AG04450 (cell line): ENCODE results near the gene NES. TPM values are rescaled to one million over a fixed set of nuclear protein-coding genes. Genes with fewer than 3 reads are reported as not detected.
A peak's percentile ranks its signal among the peaks of the same experiment; 100 is the strongest.
"Not testable (repeated sequence)": the region's sequence is repeated elsewhere in the genome, so short reads cannot be mapped to it uniquely, and the experiment has no call there.

Experiments used
- CTCF ChIA-PET: fragments of 300-600, 350-600 bp; formaldehyde crosslinking; extraction: SDS; loops from one replicate; lab custom pipeline; 2022; ENCODE audit warnings: antibody characterized with exemption, inconsistent platforms; lab: Charles Lee
- POLR2A ChIA-PET: fragments of 350-600 bp; formaldehyde crosslinking; extraction: SDS; loops from one replicate; lab custom pipeline; 2021; ENCODE audit warnings: antibody characterized with exemption, inconsistent platforms; lab: Yijun Ruan, JAX
- DNase-seq: peaks from one replicate; pipeline ENCODE4 v3.0.0-alpha.2; 2011; ENCODE audit warnings: low read depth, low spot score
- H3K27ac ChIP-seq: one replicate; pipeline ENCODE4 v1.5.1; 2012; ENCODE audit warnings: low read depth, low read length, control low read depth
- H3K27me3 ChIP-seq: one replicate; pipeline ENCODE4 v1.6.0; 2012; ENCODE audit warnings: low read length; ENCODE audit not compliant: control insufficient read depth, insufficient read depth
- H3K4me3 ChIP-seq: 2 replicates; pipeline ENCODE4 v1.5.1; 2011; ENCODE audit warnings: mild to moderate bottlenecking, low read depth, low read length, control low read depth
- H3K9me3 ChIP-seq: 2 replicates; pipeline ENCODE4 v1.5.1; 2012; ENCODE audit warnings: low read length; ENCODE audit not compliant: control insufficient read depth, insufficient read depth
- CTCF ChIP-seq: IDR thresholded peaks from 2 replicates; pipeline ENCODE4 v1.5.1; 2011; ENCODE audit warnings: low read depth, low read length, control low read depth, inconsistent platforms
- polyA plus RNA-seq: library from polyadenylated mRNA; depleted of rRNA; stranded (reverse); fragments of >200 nt; gene quantifications from 2 replicates; pipeline ENCODE4 v1.2.3, GENCODE V29; 2011

Gene NES
- polyA plus RNA-seq, 1 experiment, result 15.7 TPM

GRCh38 chr1:156638189-156638985 lies 38.8 kb downstream of the NES start:
- POLR2A ChIA-PET, result interaction anchor here (0.6 kb wide), 1 partner anchor 12 kb away, joined by 5 read pairs; no protein-coding TSS in a partner anchor
- peaks cover 86% of the 10 kb centered on the region for H3K27me3 ChIP-seq
- DNase-seq, result no peak
- H3K9me3 ChIP-seq, result no peaks in the 10 kb centered on the region; the same call in 1 of the 2 replicates
- CTCF ChIA-PET, result interaction anchor here (2.7 kb wide), 1 partner anchor 11 kb away, joined by 8 read pairs; no protein-coding TSS in a partner anchor
- no peak for TF ChIP-seq CTCF
- H3K4me3 ChIP-seq, result no peak overlapping the region
- no peak overlapping the region for H3K27ac ChIP-seq

GRCh38 chr1:156632355-156632754 lies 44.9 kb downstream of the NES start:
- Histone ChIP-seq H3K27ac (no peak overlapping the region), H3K4me3 (no peak overlapping the region), H3K27me3 (peaks cover 56% of the 10 kb centered on the region), H3K9me3 (no peaks in the 10 kb centered on the region)
- ChIA-PET CTCF (no interaction called here), POLR2A (no interaction called here)
- no peak for TF ChIP-seq CTCF
- no peak for DNase-seq

- H3K4me3 ChIP-seq, POLR2A ChIA-PET, H3K9me3 ChIP-seq, DNase-seq, H3K27ac ChIP-seq: not testable (repeated sequence)
- CTCF ChIA-PET, result interaction anchor here (0.7 kb wide), 2 partner anchors 70 to 283 kb away, joined by 3 to 6 read pairs; no protein-coding TSS in a partner anchor
- peaks cover 51% of the 10 kb centered on the region for H3K27me3 ChIP-seq
Measured at GRCh38 chr1:156631152-156631551, 46.1 kb downstream of the NES start.

- Histone ChIP-seq H3K27ac (no peak overlapping the region), H3K4me3 (no peak overlapping the region), H3K27me3 (peaks cover 47% of the 10 kb centered on the region), H3K9me3 (no peaks in the 10 kb centered on the region)
- ChIA-PET POLR2A (no interaction called here), CTCF (interaction anchor here (0.9 to 1.0 kb wide), 2 partner anchors 10 to 244 kb away, joined by 3 read pairs; no protein-coding TSS in a partner anchor)
- no peak for DNase-seq
- TF ChIP-seq CTCF, result no peak
Measured at GRCh38 chr1:156629823-156630449, 47.3 kb downstream of the NES start.

GRCh38 chr1:156627313-156627880 lies 49.8 kb downstream of the NES start:
- no peak for DNase-seq
- CTCF ChIA-PET, result interaction anchor here (0.6 to 6.5 kb wide), 29 partner anchors 10 to 266 kb away, joined by 3 to 175 read pairs (median 8); partner anchors contain the start of genes NAXE and NES
- H3K27me3 ChIP-seq, result peaks cover 49% of the 10 kb centered on the region
- H3K4me3 ChIP-seq, result no peak overlapping the region
- H3K27ac ChIP-seq, result no peak overlapping the region
- no peaks in the 10 kb centered on the region; the same call in 1 of the 2 replicates for H3K9me3 ChIP-seq
- POLR2A ChIA-PET, result interaction anchor here (0.7 kb wide), 1 partner anchor 11 kb away, joined by 5 read pairs; no protein-coding TSS in a partner anchor
- TF ChIP-seq CTCF, result peak; percentile 78
